Breast epithelium (tissue), 4 donors: Measurements from ENCODE around the gene TMED5. TPM values are rescaled to one million over a fixed set of nuclear protein-coding genes. Genes with fewer than 3 reads are reported as not detected.

ENCODE experiments used
- DNase-seq, 2 donors: peaks; one replicate each; pipeline ENCODE4 v3.0.0-alpha.2; 2019; ENCODE audit warnings: low spot score in 2 of 2
- H3K27ac ChIP-seq, 2 donors: fragments of 200-600 bp; sonication (generic) in 1 of 2; one replicate each; pipeline ENCODE4 v1.5.1; 2016 to 2019; ENCODE audit warnings: mild to moderate bottlenecking in 1 of 2
- H3K27me3 ChIP-seq, 2 donors: fragments of 200-600 bp; sonication (generic) in 1 of 2; one replicate each; pipeline versions ENCODE4 v1.5.1 to v1.6.0; 2017 to 2019; ENCODE audit warnings: control low read depth in 1 of 2, mild to moderate bottlenecking in 1 of 2
- H3K36me3 ChIP-seq: fragments of 200-600 bp; one replicate; pipeline ENCODE4 v1.5.1; 2019
- H3K4me1 ChIP-seq, 2 donors: fragments of 200-600 bp; sonication (generic); one replicate each; pipeline ENCODE4 v1.5.1; 2016 to 2019; ENCODE audit warnings: control low read depth in 1 of 2
- H3K4me3 ChIP-seq, 3 donors: fragments of 200-600 bp; sonication (generic); 1 replicate in 2 of 3; 2 replicates in 1 of 3; pipeline ENCODE4 v1.5.1; 2016 to 2019; ENCODE audit warnings: mild to moderate bottlenecking in 3 of 3, moderate library complexity in 2 of 3
- H3K9me3 ChIP-seq, 2 donors: fragments of 200-600 bp; sonication (generic) in 1 of 2; one replicate each; pipeline ENCODE4 v1.5.1; 2016 to 2019; ENCODE audit warnings: control low read depth in 1 of 2
- POLR2A ChIP-seq: fragments of 450-650 bp; IDR thresholded peaks from one replicate; pipeline ENCODE4 v1.6.1; 2016; ENCODE audit warnings: antibody characterized with exemption, mild to moderate bottlenecking, moderate library complexity
- POLR2AphosphoS5 ChIP-seq, 3 donors: sonication (generic); formaldehyde crosslinking; IDR thresholded peaks; one replicate each; pipeline ENCODE4 v1.6.1; 2017; ENCODE audit warnings: antibody characterized with exemption in 3 of 3
- intact Hi-C: fragments of 100-400 bp; cut with DNase I; formaldehyde crosslinking; loops from one replicate; pipeline ENCODE4 v1.15.1; 2023; ENCODE audit warnings: low total_unique reads
- total RNA-seq, 3 donors: library from RNA; depleted of rRNA; stranded (reverse); fragments of >200 nt; gene quantifications; one replicate each; pipeline ENCODE4 v1.1.0, GENCODE V29; 2016
- TF ChIP-seq, protein P1 (sequence below), 3 donors: fragments of 450-650 bp; IDR thresholded peaks; one replicate each; pipeline ENCODE4 v1.5.1; 2016 to 2017; ENCODE audit warnings: antibody characterized with exemption in 3 of 3, mild to moderate bottlenecking in 3 of 3, moderate library complexity in 3 of 3

The TMED5 gene
- total RNA-seq, 3 donors from 2014 or later, result 89.1 to 98.3 (median 97.0) TPM

DNA sequence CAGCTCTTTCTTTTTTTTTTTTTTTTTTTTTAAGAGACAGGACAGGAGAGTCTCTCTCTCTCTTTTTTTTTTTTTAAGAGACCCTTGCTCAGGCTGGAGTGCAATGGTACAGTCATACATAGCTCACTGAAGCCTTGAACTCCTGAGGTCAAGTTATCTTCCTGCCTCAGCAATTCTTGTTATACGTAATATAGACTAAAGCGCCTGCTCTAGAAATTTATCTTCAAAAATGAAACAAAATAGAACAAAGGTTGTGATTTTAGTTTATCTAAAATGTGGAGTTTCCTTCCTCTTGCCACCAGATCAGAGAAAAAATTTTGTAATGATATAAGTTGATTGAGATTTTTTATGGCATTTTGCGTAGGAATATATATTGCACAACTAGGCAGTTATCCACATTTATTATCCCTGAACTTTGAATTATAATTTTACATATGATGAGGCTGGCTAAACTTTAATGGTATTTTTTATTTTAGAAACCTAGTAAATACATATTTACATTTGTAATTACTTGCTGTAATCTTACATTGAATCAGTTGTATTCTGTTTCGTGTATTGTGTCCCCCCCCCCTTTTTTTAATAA lies 56.9 kb downstream of the TMED5 start:
- DNase-seq, result no peak
- Histone ChIP-seq H3K36me3 (peaks cover 4% of the 10 kb centered on the region), H3K4me3 (no peak overlapping the region), H3K9me3 (no peaks in the 10 kb centered on the region), H3K27ac (no peak overlapping the region), H3K27me3 (no peaks in the 10 kb centered on the region), H3K4me1 (no peaks in the 10 kb centered on the region)
- intact Hi-C loops, result no loop called here
- TF ChIP-seq POLR2AphosphoS5 (IDR thresholded peaks at IDR 0.05) (no peak), POLR2A (no peak)
- TF ChIP-seq, protein P1, sequence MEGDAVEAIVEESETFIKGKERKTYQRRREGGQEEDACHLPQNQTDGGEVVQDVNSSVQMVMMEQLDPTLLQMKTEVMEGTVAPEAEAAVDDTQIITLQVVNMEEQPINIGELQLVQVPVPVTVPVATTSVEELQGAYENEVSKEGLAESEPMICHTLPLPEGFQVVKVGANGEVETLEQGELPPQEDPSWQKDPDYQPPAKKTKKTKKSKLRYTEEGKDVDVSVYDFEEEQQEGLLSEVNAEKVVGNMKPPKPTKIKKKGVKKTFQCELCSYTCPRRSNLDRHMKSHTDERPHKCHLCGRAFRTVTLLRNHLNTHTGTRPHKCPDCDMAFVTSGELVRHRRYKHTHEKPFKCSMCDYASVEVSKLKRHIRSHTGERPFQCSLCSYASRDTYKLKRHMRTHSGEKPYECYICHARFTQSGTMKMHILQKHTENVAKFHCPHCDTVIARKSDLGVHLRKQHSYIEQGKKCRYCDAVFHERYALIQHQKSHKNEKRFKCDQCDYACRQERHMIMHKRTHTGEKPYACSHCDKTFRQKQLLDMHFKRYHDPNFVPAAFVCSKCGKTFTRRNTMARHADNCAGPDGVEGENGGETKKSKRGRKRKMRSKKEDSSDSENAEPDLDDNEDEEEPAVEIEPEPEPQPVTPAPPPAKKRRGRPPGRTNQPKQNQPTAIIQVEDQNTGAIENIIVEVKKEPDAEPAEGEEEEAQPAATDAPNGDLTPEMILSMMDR (IDR thresholded peaks at IDR 0.05), result no peak

DNA sequence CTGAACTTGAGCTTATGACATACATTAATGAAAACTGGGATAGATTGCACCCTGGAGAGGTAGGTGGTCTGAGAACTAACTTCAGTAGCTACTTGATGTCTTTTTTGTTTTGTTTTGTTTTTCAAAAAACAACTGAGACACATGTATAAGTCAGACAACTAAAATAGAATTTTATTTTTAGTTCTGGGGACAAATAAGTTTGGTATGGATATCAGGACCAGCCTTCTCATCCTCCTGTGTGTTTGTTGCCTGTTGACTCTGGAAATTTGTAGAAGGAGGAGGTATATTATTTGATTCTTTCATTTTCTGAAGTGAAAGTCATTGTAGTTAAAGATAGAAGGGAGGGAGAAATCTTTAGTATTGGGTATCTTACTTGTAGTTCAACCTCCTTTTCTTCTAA lies 59.6 kb downstream of the TMED5 start:
- DNase-seq, result no peak
- intact Hi-C loops, result no loop called here
- no peaks in the 10 kb centered on the region for H3K4me1 ChIP-seq
- H3K9me3 ChIP-seq, result no peaks in the 10 kb centered on the region
- no peak overlapping the region for H3K27ac ChIP-seq
- no peak overlapping the region for H3K4me3 ChIP-seq
- H3K27me3 ChIP-seq, result no peaks in the 10 kb centered on the region
- no peaks in the 10 kb centered on the region for H3K36me3 ChIP-seq
- TF ChIP-seq, protein P1 (IDR thresholded peaks at IDR 0.05), result no peak
- TF ChIP-seq POLR2A (no peak), POLR2AphosphoS5 (IDR thresholded peaks at IDR 0.05) (no peak)

DNA sequence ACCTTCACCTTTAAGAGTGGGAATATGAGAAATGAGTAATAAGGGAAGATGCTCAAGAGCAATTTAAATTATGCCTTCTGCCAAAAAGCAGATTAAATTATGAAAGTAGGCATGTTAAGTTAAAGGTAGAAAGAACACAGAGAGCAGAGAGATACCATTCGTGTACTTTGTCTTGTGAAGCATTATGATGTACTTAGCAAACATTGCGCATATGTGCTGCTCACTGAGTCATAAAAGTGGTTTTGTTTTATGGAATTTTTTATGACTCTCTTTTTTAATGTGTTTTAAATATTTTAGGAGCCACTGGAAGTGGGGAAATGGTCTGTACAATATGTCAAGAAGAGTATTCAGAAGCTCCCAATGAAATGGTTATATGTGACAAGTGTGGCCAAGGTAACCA lies 65.8 kb downstream of the TMED5 start:
- Histone ChIP-seq H3K4me3 (no peak overlapping the region), H3K27me3 (no peaks in the 10 kb centered on the region), H3K9me3 (no peaks in the 10 kb centered on the region), H3K4me1 (no peaks in the 10 kb centered on the region), H3K36me3 (no peaks in the 10 kb centered on the region), H3K27ac (no peak overlapping the region)
- no peak for DNase-seq
- intact Hi-C loops, result no loop called here
- TF ChIP-seq POLR2A, result no peak
- TF ChIP-seq POLR2AphosphoS5 (IDR thresholded peaks at IDR 0.05), result no peak
- TF ChIP-seq, protein P1 (IDR thresholded peaks at IDR 0.05), result no peak

DNA sequence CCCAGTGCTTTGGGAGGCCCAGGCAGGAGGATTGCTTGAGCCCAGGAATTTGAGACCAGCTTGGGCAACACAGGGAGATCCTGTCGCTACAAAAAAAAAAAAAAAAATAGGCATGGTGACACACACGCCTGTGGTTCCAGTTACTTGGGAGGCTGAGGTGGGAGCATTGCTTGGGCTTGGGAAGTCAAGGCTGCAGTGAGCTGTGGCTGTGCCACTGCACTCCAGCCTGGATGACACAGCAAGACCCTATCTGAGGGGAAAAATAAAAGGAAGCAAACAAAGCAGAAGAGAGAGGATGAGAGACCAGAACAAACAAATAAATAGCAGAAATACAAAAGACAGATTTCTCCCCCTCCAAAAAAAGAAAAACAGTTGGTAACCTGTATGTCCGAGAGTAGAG lies 67.1 kb downstream of the TMED5 start:
- no peak overlapping the region for H3K27ac ChIP-seq
- TF ChIP-seq, protein P1 (IDR thresholded peaks at IDR 0.05), result no peak
- no peak for TF ChIP-seq POLR2A
- TF ChIP-seq POLR2AphosphoS5 (IDR thresholded peaks at IDR 0.05), result no peak
- H3K4me3 ChIP-seq, result no peak overlapping the region
- H3K36me3 ChIP-seq, result no peaks in the 10 kb centered on the region
- no peaks in the 10 kb centered on the region for H3K4me1 ChIP-seq
- no peaks in the 10 kb centered on the region for H3K27me3 ChIP-seq
- DNase-seq, result no peak
- intact Hi-C loops, result no loop called here
- H3K9me3 ChIP-seq, result no peaks in the 10 kb centered on the region

DNA sequence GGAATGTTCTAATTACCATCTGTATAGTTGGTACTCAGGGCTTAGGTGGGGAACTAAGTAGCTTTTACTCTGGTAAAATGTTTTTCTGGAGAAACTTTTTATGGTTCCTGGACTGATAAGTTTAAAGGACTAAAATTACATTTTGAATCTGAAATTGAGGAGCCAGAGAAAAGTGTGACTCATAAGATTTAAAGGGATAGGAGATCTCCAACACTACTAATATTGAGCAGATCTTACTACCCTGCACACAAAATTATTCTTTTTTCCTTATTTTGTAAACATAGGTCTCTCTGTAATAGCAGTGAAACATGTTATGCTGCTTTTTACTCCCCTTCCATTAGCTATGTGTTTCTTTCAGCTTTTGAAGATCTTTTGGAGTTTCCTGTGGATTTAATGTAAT lies 68.7 kb downstream of the TMED5 start:
- no peak for TF ChIP-seq POLR2AphosphoS5 (IDR thresholded peaks at IDR 0.05)
- TF ChIP-seq POLR2A, result no peak
- TF ChIP-seq, protein P1 (IDR thresholded peaks at IDR 0.05), result no peak
- intact Hi-C loops, result no loop called here

More for the DNA sequence above, 68.7 kb downstream of the TMED5 start:
- Histone ChIP-seq H3K9me3 (no peaks in the 10 kb centered on the region), H3K36me3 (no peaks in the 10 kb centered on the region), H3K4me1 (no peaks in the 10 kb centered on the region), H3K4me3 (no peak overlapping the region), H3K27me3 (no peaks in the 10 kb centered on the region), H3K27ac (no peak overlapping the region)
- no peak for DNase-seq
